Activated T-cell treated with anti-CD3 and anti-CD28 coated beads for 4 hours (primary cell): ENCODE measurements around the gene VSTM2B.

Experiments
- DNase-seq: peaks from one replicate; pipeline ENCODE4 v3.0.0-alpha.2; 2020

The VSTM2B gene

GRCh38 chr19:29516358-29516725, 9.5 kb upstream of the VSTM2B start:
- no peak for DNase-seq

- DNase-seq: no peak
These were observed 8.9 kb upstream of the VSTM2B start for GRCh38 chr19:29516821-29517395.

- no peak for DNase-seq
These were observed 8.4 kb upstream of the VSTM2B start for GRCh38 chr19:29517412-29517811.

- DNase-seq: no peak
These were observed 7.8 kb upstream of the VSTM2B start for GRCh38 chr19:29517946-29518345.

GRCh38 chr19:29519146-29519545, 6.6 kb upstream of the VSTM2B start:
- DNase-seq: no peak

GRCh38 chr19:29519931-29520330, 5.9 kb upstream of the VSTM2B start:
- no peak for DNase-seq

- no peak for DNase-seq
These were observed 5.4 kb upstream of the VSTM2B start for GRCh38 chr19:29520390-29520789.

- no peak for DNase-seq
These were observed 4.3 kb upstream of the VSTM2B start for GRCh38 chr19:29521291-29522075.

- DNase-seq: no peak
These were observed 2.2 kb upstream of the VSTM2B start for GRCh38 chr19:29523568-29523967.

GRCh38 chr19:29524201-29524911, 1.4 kb upstream of the VSTM2B start:
- DNase-seq: no peak

- no peak for DNase-seq
These were observed 622 bp upstream of the VSTM2B start for GRCh38 chr19:29524912-29525831.

GRCh38 chr19:29526730-29527499, 1.1 kb downstream of the VSTM2B start:
- no peak for DNase-seq

GRCh38 chr19:29527500-29528328, 1.9 kb downstream of the VSTM2B start:
- no peak for DNase-seq

- peak; percentile 21 for DNase-seq
These were observed 2.7 kb downstream of the VSTM2B start for GRCh38 chr19:29528350-29528945.

- DNase-seq: no peak
These were observed 3.3 kb downstream of the VSTM2B start for GRCh38 chr19:29528946-29529645.

GRCh38 chr19:29529646-29530539, 4.1 kb downstream of the VSTM2B start:
- no peak for DNase-seq

GRCh38 chr19:29530540-29531457, 5.0 kb downstream of the VSTM2B start:
- DNase-seq: no peak

GRCh38 chr19:29531458-29532025, 5.7 kb downstream of the VSTM2B start:
- no peak for DNase-seq
